Suprapubic skin (tissue), 4 donors: ENCODE measurements around the gene GMDS.

Experiments
- EP300 ChIP-seq: sonication (generic); formaldehyde crosslinking; IDR thresholded peaks from one replicate; pipeline ENCODE4 v1.6.1; 2017; ENCODE audit warnings: antibody characterized with exemption
- POLR2A ChIP-seq, 2 donors: fragments of 450-650 bp; IDR thresholded peaks; one replicate each; pipeline ENCODE4 v1.6.1; 2017; ENCODE audit warnings: antibody characterized with exemption in 2 of 2, mild to moderate bottlenecking in 2 of 2, moderate library complexity in 2 of 2
- POLR2AphosphoS5 ChIP-seq, 3 donors: sonication (generic); formaldehyde crosslinking; IDR thresholded peaks; one replicate each; pipeline ENCODE4 v1.6.1; 2017; ENCODE audit warnings: antibody characterized with exemption in 3 of 3
- TF ChIP-seq, protein P1 (sequence below), 2 donors: fragments of 200-600 bp in 1 of 2; fragments of 450-650 bp in 1 of 2; sonication (generic) in 1 of 2; IDR thresholded peaks; one replicate each; pipeline ENCODE4 v1.5.1; 2016 to 2019; ENCODE audit warnings: antibody characterized with exemption in 2 of 2, mild to moderate bottlenecking in 1 of 2, moderate library complexity in 1 of 2

DNA sequence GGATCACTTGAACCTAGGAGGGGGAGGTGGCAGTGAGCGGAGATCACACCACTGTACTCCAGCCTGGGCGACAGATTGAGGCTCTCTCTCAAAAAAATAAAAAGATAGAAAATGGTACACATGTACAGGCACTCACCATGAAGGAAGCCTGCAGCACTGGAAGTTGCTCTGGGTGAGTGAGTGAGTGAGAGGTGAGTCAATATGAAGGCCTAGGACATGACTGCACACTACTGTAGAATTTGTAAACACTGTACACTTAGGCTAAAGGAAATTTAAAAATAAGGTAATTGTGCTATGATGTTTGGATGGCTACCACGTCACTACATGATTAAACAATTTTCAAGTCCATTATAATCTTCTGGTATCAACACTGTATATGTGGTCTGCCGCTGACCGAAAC is 419.5 kb downstream of the GMDS start:
- TF ChIP-seq, protein P1, sequence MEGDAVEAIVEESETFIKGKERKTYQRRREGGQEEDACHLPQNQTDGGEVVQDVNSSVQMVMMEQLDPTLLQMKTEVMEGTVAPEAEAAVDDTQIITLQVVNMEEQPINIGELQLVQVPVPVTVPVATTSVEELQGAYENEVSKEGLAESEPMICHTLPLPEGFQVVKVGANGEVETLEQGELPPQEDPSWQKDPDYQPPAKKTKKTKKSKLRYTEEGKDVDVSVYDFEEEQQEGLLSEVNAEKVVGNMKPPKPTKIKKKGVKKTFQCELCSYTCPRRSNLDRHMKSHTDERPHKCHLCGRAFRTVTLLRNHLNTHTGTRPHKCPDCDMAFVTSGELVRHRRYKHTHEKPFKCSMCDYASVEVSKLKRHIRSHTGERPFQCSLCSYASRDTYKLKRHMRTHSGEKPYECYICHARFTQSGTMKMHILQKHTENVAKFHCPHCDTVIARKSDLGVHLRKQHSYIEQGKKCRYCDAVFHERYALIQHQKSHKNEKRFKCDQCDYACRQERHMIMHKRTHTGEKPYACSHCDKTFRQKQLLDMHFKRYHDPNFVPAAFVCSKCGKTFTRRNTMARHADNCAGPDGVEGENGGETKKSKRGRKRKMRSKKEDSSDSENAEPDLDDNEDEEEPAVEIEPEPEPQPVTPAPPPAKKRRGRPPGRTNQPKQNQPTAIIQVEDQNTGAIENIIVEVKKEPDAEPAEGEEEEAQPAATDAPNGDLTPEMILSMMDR (IDR thresholded peaks at IDR 0.05): no peak
- TF ChIP-seq EP300 (no peak), POLR2A (IDR thresholded peaks at IDR 0.05) (no peak), POLR2AphosphoS5 (IDR thresholded peaks at IDR 0.05) (no peak)
